NCI-H1930 (cell line): Measurements from ENCODE around the gene TBCC.

Experiments used
- DNase-seq, 2 experiments: peaks; one replicate each; lab custom pipeline; 2025; lab: John Stamatoyannopoulos, UW

Gene TBCC

GRCh38 chr6:42771741-42772100 lies 25.8 kb upstream of the TBCC start:
- no peak for DNase-seq

GRCh38 chr6:42769836-42770235 lies 23.9 kb upstream of the TBCC start:
- no peak for DNase-seq

DNA sequence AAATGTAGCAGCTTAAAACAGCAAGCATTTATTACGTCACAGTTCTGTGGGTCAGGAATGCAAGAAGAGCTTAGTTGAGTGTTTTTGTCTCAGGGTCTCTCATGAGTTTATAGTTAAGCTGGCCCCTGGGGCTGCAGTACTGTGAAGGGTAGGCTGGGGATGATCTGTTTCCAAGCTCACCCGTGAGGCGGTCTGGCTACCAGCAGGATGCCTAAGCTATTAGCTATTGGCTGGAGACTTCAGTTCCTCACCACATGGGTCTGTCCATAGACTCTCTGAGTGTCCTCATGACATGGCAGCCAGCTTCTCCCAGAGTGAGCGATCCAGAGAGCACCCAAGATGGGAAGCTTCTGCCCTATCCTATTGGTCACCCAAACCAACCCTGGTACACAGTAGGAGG lies 23.1 kb upstream of the TBCC start:
- DNase-seq = no peak

GRCh38 chr6:42766163-42766670 lies 20.3 kb upstream of the TBCC start:
- no peak for DNase-seq

DNA sequence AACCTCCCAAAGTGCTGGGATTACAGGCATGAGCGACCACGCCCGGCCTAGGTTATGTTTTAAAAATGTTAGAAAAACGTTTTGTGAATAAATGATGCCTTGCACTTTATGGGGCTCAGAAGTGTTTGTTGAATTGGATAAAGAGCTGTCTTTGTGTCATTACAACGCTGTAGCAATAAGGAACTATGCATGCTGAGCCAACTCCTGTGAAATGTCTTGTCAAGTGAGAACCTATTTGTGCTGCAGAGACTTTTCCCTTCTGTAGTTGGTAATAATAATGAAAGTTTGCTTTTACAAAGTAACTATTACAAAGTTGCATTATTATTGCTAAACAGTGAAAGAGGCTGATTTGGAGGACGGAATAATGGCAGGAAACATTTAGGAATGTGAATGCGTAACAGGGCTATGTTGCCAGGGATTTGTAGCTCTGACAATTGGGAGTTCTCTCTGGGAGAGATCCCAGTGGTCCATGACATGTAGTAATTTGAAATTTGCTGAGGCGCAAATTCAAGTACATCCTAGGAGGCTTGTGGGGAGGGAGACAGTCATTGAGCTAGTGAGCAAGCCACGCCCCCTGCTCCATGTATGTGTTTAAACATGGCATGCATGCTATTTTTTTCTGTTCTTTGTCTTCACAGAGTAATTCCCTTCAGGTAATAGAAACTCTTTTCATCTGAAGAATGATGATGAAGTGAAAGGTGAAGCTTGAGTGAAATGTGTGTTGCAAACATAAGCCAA lies 19.2 kb upstream of the TBCC start:
- no peak for DNase-seq

DNA sequence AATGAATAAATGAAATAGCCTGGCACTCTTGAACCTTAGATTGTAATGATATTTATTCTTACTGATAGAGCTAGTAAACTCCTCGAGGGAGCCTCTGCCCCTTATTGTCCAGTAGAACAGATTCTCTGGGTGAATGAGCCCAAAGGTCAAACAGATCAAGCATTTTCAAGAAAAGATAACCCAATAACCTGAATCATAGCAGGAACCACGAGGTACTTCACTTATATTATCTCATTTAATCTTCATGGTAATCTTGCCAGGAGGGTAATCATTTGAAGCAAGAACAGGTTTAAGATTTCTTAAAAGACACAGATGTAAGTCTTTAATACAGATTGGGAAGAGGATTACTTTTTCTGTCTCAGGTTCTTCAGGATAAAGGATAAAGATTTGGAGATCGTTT lies 17.0 kb upstream of the TBCC start:
- DNase-seq = no peak

DNA sequence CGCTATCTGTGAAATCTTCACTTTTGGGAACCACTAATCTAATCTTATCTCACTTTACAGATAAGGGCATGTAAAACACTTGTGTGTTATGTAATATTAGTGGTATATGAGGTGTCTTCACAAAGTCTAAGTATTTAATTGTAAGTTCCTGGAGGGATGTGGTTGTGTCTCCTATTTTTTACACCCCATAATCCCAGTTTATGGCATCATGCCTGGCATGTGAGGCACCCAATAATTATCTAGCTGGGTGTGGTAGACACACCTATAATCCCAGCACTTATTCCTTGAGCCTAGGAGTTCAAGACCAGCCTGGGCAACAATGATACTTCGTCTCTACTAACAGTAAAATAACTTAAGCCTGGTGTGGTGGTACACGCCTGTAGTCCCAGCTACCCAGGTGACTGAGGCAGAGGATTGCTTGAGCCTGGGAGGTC lies 16.5 kb upstream of the TBCC start:
- no peak for DNase-seq

DNA sequence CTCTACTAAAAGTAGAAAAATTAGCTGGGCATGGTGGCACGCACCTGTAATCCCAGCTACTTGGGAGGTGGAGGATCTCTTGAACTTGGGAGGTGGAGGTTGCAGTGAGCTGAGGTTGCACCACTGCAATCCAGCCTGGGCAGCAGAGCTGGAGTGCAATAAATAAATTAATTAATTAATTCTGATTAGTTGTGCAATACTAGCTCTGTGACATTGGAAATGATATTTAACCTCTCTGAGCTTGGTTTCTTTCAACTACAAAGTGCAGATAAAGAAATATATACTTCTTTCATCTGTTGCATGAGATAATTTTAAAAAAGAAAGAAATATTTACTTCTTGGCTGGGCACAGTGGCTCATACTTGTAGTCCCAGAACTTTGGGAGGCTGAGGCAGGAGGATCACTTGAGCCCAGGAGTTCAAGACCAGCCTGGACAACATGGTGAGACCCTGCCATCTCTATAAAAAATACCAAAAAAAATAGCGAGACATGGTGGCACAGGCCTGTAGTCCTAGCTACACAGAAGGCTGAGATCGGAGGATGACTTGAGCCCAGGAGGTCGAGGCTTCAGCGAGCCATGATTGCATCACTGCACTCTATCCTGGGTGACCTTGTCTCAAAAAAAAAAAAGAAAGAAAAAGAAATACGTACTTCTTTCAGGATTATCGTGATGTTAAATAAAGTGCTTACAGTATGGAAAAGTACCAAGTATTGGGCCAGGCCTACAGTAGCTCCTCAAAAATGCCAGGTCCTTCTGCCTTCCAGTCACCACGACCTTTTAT lies 15.6 kb upstream of the TBCC start:
- no peak for DNase-seq

DNA sequence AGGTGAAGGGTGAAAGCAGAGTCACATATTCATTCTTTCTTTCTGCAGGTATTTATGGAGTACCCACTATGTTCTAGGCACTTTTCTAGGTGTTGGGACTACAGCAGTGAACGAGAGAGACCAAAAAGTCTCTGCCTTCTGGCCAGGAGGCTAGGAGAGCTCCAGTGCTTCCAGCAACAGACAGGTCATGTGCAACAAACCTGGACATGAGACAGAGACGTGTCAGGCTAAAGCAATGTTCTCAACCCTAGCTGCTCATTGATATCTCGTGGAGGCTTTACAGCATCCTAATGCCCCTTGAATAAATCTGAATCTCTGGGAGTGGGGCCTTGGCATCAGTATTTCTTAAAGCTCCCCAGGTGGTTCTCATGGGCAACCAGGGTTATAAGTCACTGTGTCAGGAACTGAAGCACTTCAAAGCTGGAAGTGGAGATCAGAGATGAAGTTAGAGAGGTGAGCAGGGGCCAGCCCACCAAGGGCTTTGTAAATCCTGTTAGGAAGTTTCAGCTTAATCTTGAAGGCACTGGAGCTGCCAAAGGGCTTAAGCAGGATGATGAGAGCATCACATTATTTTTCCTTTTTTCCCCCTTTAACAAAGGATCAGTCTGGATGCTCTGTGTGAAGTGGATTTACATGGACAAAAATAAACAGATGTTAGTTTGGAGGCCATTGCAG lies 13.0 kb upstream of the TBCC start:
- no peak for DNase-seq

DNA sequence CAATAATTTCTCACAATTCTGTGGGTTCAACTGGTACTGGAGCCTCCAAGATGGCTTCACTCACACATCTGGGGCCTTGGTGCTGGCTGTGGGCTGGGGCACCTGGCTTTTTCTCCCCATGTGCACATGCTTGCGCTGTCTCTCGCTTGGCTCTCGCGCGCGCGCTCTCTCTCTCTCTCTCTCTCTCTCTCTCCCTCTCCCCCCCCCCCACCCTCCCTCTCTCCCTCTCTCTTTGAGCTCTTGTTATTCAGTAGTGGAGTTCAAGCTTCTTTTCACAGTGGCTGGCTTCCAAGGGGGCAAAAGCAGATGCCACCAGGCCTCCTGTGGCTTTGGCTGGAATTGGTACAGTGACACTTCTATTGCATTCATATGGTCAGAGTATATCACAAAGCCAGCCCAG lies 10.8 kb upstream of the TBCC start:
- no peak for DNase-seq

GRCh38 chr6:42754759-42755158 lies 8.9 kb upstream of the TBCC start:
- DNase-seq = no peak

- no peak for DNase-seq
Observed at GRCh38 chr6:42751055-42751454, 5.2 kb upstream of the TBCC start.

DNA sequence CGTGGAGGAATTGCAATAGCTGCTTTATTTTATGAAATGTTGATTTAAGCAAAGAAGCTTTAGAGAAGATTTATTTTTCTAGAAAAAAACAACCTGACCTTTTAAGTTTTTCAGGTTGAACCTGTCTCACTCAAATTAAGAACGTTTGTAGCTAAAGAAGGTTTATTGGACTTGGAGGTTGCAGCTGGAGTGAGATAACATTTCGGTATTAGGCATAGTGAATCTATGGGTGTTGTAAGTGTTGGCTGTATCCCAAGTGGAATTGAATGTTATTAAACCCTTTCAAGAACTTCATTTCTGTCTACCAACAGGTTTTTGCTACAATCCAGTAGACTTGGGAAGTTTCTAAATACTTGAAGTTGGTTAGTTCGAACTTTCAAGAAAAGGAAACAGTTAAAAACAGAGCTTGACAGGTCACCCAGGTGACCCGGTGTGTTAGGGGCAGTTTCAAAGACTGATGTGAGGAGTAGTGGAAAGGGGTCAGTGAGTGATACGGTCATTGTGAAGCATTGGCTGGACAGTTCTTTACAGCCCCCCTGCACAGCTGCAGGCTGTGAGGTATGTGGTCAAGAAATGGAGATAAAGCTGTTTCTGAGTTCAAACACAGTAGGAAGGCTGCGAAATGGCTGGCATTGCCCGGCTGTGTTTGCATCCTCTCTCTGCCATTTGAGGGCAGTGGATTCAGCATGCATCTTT lies 2.4 kb upstream of the TBCC start:
- no peak for DNase-seq

DNA sequence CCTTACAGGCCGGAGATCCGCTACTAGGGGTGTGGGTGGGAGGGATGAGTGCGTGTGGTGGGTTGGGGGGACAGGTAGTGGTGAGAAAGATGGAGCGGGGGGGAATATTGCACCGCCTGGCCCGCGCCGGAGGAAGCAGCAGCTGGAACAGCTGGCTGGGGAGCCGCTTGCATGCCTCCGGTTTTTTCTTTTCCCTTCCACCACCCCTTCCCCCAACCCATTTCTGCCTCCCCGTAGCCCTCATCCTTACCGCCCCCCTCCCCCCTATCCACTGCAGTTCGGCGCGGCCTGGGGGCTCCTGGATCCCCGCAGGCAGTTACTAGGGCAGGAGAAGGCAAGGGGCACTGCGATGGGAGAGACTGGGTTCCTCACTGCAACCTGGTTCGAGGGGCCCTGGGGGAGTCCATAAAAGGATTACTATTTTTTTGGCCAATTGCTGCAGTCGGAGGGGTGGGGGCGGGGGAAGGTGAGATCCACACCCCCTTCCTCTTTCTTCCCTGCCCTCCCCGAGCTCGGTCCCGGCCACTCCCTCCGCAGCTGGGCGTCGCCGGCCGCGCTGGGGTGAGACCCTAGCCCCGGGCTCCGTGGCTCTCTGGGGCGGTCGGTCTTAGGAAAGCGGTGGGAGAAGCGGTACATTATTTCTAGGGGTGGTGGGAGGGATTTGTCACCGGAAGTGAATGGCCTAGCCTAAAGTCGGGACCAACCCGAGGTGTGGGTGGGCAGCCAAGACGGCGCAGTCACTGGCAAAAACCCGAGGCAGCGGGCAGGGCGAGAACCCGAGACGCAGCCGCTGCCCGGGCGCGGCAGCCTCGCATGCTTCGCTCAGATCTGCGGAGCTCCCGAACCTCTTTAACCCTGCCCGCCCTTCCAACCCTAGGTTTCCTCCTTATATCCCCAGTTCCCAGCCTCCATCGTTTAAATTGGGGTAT lies 824 bp upstream of the TBCC start:
- peak; percentile 73 to 74 for DNase-seq

- no peak for DNase-seq
Observed at GRCh38 chr6:42745083-42745639, 742 bp downstream of the TBCC start.

- DNase-seq = no peak
Observed at GRCh38 chr6:42744351-42744893, 1.5 kb downstream of the TBCC start.

GRCh38 chr6:42742116-42742894 lies 3.6 kb downstream of the TBCC start:
- DNase-seq = no peak

DNA sequence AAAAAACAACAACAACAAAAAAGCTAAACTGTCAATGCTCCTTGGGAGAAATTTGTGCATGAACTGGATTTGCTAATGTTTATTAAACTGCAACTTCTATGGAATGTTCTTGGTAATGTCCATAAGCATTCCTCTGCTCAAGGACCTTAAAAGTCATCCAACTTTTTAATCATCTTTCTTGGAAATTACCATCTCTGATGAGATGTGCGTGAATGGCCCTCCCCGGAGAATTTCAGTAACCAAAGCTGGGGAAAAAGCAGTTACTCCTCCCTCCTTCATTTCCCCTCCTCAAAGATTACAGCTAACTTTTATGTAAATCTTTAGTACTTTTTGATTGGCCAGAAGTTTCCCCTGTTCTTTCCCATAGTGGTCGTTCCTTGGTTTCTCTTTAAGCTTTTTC lies 5.2 kb downstream of the TBCC start:
- DNase-seq = no peak

GRCh38 chr6:42735976-42736375 lies 9.9 kb downstream of the TBCC start:
- DNase-seq = no peak
